SK-N-SH treated with all-trans-retinoic acid at 6 μM for 48 hours (cell line): ENCODE measurements around the gene AKAP6.

ENCODE experiments used
- BACH2 ChIP-seq: fragments of 250-450 bp; sonication (Bioruptor Pico); IDR thresholded peaks from 2 replicates; pipeline ENCODE4 v1.9.0; 2021; ENCODE audit warnings: mild to moderate bottlenecking, borderline replicate concordance
- ESRRG ChIP-seq: fragments of 250-450 bp; sonication (Bioruptor Pico); IDR thresholded peaks from 2 replicates; pipeline ENCODE4 v1.6.1; 2021; ENCODE audit warnings: mild to moderate bottlenecking
- GLIS3 ChIP-seq: fragments of 250-450 bp; sonication (Bioruptor Pico); IDR thresholded peaks from 2 replicates; pipeline ENCODE4 v1.5.0; 2020; ENCODE audit warnings: mild to moderate bottlenecking, moderate library complexity
- RARB ChIP-seq: fragments of 250-450 bp; sonication (Bioruptor Pico); IDR thresholded peaks from 2 replicates; pipeline ENCODE4 v1.8.0; 2021; ENCODE audit warnings: mild to moderate bottlenecking, moderate library complexity
- TOX ChIP-seq: fragments of 250-450 bp; sonication (Bioruptor Pico); IDR thresholded peaks from 2 replicates; pipeline ENCODE4 v1.8.0; 2021; ENCODE audit warnings: mild to moderate bottlenecking, moderate library complexity, borderline replicate concordance
- TSHZ2 ChIP-seq: fragments of 250-450 bp; sonication (Bioruptor Pico); IDR thresholded peaks from 2 replicates; pipeline ENCODE4 v1.5.0; 2020; ENCODE audit warnings: mild to moderate bottlenecking, moderate library complexity
- ZFP3 ChIP-seq: fragments of 250-450 bp; sonication (Bioruptor Pico); IDR thresholded peaks from 2 replicates; pipeline ENCODE4 v1.5.0; 2020; ENCODE audit warnings: mild to moderate bottlenecking, moderate library complexity
- ZNF8 ChIP-seq: fragments of 450-650 bp; formaldehyde crosslinking; IDR thresholded peaks from 2 replicates; pipeline ENCODE4 v1.5.0; 2020; ENCODE audit warnings: mild to moderate bottlenecking, moderate library complexity
- TF ChIP-seq, protein P1 (sequence below): fragments of 250-450 bp; sonication (Bioruptor Pico); IDR thresholded peaks from 2 replicates; pipeline ENCODE4 v1.5.1; 2020; ENCODE audit warnings: low read depth, mild to moderate bottlenecking, moderate library complexity
- TF ChIP-seq, protein P2 (sequence below): fragments of 250-450 bp; sonication (Bioruptor Pico); IDR thresholded peaks from 2 replicates; pipeline ENCODE4 v1.5.1; 2021; ENCODE audit warnings: mild to moderate bottlenecking, moderate library complexity
- TF ChIP-seq, protein P3 (sequence below): fragments of 250-450 bp; sonication (Bioruptor Pico); IDR thresholded peaks from 2 replicates; pipeline ENCODE4 v1.8.0; 2020; ENCODE audit warnings: mild to moderate bottlenecking, moderate library complexity, borderline replicate concordance
- TF ChIP-seq, protein P4 (sequence below): fragments of 250-450 bp; sonication (Bioruptor Pico); IDR thresholded peaks from 2 replicates; pipeline ENCODE4 v1.8.0; 2021; ENCODE audit warnings: low read depth, mild to moderate bottlenecking, moderate library complexity, borderline replicate concordance

DNA sequence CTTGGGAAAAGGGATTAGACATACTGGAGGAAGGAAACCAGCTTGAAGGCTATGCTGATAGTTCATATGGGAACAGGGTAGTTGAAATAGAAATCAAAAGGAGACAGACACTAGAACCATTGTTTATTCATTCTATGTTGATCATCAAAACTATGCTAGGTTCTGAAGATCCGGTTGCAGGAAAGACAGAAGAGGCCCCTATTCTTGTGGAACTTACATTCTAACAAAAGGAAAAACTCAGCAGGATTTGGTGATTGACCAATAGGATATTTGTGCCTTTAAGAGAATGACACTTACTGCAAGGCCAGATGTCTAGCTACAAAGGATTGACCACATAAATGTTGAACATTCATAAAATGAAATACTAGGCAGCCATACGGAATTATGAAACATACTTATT, 179.2 kb downstream of the AKAP6 start:
- TF ChIP-seq, protein P1, sequence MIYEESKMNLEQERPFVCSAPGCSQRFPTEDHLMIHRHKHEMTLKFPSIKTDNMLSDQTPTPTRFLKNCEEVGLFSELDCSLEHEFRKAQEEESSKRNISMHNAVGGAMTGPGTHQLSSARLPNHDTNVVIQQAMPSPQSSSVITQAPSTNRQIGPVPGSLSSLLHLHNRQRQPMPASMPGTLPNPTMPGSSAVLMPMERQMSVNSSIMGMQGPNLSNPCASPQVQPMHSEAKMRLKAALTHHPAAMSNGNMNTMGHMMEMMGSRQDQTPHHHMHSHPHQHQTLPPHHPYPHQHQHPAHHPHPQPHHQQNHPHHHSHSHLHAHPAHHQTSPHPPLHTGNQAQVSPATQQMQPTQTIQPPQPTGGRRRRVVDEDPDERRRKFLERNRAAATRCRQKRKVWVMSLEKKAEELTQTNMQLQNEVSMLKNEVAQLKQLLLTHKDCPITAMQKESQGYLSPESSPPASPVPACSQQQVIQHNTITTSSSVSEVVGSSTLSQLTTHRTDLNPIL (CRISPR knock-in tag): no peak
- no peak for TF ChIP-seq TOX (CRISPR knock-in tag)
- no peak for TF ChIP-seq RARB (CRISPR knock-in tag)
- TF ChIP-seq, protein P2, sequence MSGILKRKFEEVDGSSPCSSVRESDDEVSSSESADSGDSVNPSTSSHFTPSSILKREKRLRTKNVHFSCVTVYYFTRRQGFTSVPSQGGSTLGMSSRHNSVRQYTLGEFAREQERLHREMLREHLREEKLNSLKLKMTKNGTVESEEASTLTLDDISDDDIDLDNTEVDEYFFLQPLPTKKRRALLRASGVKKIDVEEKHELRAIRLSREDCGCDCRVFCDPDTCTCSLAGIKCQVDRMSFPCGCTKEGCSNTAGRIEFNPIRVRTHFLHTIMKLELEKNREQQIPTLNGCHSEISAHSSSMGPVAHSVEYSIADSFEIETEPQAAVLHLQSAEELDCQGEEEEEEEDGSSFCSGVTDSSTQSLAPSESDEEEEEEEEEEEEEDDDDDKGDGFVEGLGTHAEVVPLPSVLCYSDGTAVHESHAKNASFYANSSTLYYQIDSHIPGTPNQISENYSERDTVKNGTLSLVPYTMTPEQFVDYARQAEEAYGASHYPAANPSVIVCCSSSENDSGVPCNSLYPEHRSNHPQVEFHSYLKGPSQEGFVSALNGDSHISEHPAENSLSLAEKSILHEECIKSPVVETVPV: no peak
- TF ChIP-seq, protein P3, sequence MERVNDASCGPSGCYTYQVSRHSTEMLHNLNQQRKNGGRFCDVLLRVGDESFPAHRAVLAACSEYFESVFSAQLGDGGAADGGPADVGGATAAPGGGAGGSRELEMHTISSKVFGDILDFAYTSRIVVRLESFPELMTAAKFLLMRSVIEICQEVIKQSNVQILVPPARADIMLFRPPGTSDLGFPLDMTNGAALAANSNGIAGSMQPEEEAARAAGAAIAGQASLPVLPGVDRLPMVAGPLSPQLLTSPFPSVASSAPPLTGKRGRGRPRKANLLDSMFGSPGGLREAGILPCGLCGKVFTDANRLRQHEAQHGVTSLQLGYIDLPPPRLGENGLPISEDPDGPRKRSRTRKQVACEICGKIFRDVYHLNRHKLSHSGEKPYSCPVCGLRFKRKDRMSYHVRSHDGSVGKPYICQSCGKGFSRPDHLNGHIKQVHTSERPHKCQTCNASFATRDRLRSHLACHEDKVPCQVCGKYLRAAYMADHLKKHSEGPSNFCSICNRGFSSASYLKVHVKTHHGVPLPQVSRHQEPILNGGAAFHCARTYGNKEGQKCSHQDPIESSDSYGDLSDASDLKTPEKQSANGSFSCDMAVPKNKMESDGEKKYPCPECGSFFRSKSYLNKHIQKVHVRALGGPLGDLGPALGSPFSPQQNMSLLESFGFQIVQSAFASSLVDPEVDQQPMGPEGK (CRISPR knock-in tag): no peak
- no peak for TF ChIP-seq GLIS3 (CRISPR knock-in tag)
- TF ChIP-seq TSHZ2 (CRISPR knock-in tag): no peak
- TF ChIP-seq, protein P4, sequence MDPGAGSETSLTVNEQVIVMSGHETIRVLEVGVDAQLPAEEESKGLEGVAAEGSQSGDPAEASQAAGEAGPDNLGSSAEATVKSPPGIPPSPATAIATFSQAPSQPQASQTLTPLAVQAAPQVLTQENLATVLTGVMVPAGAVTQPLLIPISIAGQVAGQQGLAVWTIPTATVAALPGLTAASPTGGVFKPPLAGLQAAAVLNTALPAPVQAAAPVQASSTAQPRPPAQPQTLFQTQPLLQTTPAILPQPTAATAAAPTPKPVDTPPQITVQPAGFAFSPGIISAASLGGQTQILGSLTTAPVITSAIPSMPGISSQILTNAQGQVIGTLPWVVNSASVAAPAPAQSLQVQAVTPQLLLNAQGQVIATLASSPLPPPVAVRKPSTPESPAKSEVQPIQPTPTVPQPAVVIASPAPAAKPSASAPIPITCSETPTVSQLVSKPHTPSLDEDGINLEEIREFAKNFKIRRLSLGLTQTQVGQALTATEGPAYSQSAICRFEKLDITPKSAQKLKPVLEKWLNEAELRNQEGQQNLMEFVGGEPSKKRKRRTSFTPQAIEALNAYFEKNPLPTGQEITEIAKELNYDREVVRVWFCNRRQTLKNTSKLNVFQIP: no peak
- TF ChIP-seq ESRRG (CRISPR knock-in tag): no peak
- TF ChIP-seq ZNF8: no peak
- no peak for TF ChIP-seq ZFP3 (CRISPR knock-in tag)
- no peak for TF ChIP-seq BACH2 (CRISPR knock-in tag)
